SK-N-DZ (cell line): ENCODE data around the gene BPIFB3. TPM values are rescaled to one million over a fixed set of nuclear protein-coding genes. Genes with fewer than 3 reads are reported as not detected.

ENCODE experiments used
- DNase-seq: peaks from one replicate; pipeline ENCODE4 v3.0.0-alpha.2; 2015; ENCODE audit warnings: low spot score
- polyA plus RNA-seq, 2 experiments: library from polyadenylated mRNA; depleted of rRNA; stranded (reverse); fragments of >200 nt; gene quantifications; 2 replicates each; pipeline ENCODE4 v1.2.3, GENCODE V29; 2014

BPIFB3 gene
- not detected in 2 replicates for polyA plus RNA-seq (2014; cell fraction: cytosol; rRNA removed)
- polyA plus RNA-seq (2014; cell fraction: nucleus; rRNA removed): not detected in 2 replicates

DNA sequence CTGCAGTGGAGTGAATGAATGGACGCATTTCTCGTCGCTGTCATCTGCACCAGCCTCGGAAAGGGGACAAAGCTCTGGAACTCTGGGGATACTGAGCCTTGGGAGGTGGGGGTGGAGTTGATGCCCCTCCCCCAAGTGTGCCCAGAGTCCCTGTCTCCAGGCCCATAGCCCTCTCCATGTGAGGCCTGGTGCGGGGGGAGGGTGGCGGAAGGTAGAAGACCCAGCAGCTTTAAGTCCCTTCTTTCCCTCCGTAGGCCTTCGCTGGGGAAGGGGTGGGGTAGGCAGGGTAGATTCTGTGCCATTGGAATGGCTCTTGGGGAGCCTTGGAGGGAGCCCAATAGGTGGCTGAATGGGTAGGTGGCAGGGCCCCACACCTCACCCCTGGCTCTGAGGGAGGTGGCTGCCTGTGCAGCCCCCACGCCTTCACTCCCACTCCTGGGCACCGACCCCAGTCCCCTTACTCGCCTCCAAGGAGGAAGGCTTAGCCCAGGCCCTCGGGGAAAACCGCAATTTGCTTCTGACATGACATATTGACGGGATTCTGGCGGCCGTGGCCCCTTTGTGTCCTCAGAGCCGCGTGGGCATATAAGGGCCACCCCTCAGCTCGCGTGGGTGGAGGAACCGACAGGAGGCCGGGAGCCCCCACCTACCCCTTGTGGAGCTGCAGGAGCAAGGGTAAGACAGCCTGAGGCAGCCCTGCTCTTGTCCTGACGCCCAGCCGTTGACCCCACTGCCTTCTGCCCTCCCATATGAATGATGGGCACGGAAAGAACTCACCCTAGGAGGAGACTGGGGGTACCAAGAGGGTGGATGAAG lies at the start of gene BPIFB3:
Gene BPIFB3 (plus strand): TSS at position 613 of the 816 bp plus-strand sequence. CDS start 1,533 bp downstream, outside the sequence.
- DNase-seq: no peak

GRCh38 chr20:33004141-33004751 lies 49.5 kb upstream of the BPIFB3 start, which contains the start of gene SUN5:
Gene SUN5, minus strand, starts transcription at chr20:33004433. Its CDS starts 93 bp downstream, at chr20:33004340.
- DNase-seq: no peak

DNA sequence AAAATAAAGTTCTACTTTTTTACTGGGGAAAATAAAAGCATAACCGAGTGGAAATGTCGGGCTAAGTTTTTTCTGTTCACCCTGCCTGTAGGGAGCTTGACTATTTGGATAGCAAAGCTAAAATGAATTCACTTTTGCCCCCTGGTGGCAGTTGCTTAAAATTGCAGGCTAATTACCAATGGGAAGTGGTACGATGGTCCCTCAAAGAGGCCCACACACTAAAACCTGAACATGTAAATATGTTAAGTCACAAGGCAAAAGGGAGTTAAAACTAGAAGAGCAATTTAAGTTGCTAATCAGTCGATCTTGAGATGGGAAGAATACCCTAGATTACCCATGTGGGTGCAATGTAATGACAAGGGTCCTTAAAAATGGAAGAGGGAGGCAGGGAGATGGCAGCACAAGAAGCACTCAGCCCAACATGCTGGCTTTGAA lies 48.6 kb upstream of the BPIFB3 start:
- no peak for DNase-seq

- DNase-seq: no peak
These were observed 47.6 kb upstream of the BPIFB3 start for GRCh38 chr20:33005908-33006775.

DNA sequence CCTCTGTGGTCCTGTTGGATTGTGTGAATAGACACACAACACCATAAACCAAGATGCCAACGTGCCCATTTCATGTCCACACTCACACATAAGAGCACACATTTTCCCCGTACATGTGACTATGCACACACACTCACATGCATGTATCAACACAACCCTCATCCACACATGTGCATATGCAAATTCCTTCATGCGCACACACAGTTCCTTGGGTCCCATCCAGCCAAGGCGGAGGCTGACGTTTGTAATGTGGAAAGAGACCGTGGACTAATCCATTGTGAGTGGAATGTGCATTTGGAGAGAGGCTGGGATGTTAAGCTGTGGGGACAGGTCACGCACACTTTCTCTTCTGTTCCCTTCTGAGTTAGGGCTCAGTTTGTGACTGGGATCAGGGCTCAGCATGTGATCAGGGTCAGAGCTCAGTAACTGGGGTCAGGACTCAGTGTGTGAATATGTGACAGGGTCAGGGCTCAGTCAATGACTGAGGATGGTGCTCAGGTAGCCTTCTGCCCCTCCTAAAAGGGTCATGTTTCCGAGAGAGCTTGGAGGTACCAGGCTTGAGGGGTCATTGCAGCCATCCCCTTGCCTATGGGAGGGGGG lies 46.8 kb upstream of the BPIFB3 start:
- no peak for DNase-seq

GRCh38 chr20:33007376-33008335 lies 46.0 kb upstream of the BPIFB3 start, which contains the start of gene BPIFB2:
Gene BPIFB2, plus strand, starts transcription at chr20:33007704. Its CDS starts 871 bp downstream, at chr20:33008575.
- no peak for DNase-seq

DNA sequence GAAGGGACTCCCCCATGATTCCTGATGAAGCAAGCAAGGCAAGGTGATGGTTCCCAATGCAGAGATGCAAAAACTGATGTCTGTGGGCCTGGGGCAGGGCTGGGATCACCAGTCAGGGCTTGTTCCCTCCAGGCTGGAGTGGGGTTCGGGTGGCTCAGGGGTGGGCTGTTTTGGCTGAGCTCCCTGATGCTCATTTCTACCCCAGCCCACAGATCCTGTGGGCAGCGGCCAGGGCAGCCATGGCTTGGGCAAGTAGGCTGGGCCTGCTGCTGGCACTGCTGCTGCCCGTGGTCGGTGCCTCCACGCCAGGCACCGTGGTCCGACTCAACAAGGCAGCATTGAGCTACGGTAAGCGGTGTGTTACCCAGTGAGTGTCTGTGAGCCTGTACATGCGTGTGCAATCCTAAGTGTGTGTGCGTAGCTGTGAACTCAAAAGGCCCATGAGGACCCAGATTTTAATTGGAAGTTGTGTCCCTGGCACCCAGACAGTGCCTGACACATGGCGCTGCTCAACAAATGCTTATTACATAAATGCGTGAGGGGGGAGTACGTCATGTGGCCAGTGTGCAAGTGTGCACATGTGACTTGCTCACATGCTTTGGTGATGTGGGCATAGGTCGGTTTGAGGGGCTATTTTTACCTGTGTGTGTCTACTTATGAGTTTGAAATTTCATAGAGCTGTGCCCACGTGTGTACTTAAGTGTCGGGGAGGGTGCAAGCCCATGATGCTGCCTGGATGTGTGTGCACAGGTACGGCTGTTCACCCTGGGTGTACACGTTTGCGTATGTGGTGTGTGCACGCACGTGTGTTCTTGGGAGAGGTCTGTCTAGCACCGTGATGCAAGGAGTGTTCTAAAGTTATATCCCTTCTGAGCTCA lies 45.1 kb upstream of the BPIFB3 start:
- no peak for DNase-seq

GRCh38 chr20:33009214-33010132 lies 44.2 kb upstream of the BPIFB3 start:
- DNase-seq: no peak

DNA sequence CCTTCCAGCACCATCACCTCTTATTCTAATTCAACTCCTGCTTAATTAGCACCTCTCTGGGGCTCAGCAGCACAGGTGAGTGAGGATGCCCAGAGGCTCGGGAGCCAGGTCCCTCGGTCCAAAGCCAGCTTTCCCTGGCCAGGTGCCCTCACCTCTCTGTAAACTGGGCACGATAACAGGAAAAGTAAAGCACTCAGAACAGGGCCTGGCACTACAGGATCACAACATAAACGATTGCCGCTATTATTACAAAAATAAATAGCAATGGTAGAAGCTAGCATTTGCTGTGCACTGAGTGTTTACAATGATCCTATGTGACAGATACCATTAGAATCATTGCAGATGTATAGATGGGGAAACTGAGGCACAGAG lies 43.6 kb upstream of the BPIFB3 start:
- DNase-seq: no peak

- no peak for DNase-seq
These were observed 42.8 kb upstream of the BPIFB3 start for GRCh38 chr20:33010674-33011449.

GRCh38 chr20:33012327-33013189 lies 41.1 kb upstream of the BPIFB3 start:
- DNase-seq: no peak

- no peak for DNase-seq
These were observed 39.9 kb upstream of the BPIFB3 start for GRCh38 chr20:33013701-33014326.

- no peak for DNase-seq
These were observed 39.2 kb upstream of the BPIFB3 start for GRCh38 chr20:33014336-33015113.

DNA sequence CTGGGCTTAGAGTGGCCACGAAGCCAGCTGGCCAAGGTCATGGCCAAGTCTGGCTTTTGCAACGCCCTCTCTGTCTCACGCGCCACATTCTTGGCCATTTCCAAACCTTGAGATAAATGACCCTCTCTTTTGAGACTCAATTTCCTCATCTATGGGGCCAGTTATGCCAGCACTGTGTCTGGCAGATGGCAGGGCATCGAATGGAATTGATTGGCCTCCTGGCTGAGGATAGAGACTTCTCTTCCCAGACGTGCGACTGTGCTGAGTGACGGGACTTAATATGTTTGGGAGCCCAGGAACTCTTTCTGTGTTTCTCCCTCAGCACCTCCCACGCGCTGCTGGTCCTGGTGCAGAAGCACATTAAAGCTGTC lies 38.6 kb upstream of the BPIFB3 start:
- no peak for DNase-seq
